ENCODE measurements around the gene SOBP.
A peak's percentile ranks its signal among the peaks of the same experiment; 100 is the strongest.

- peak in 1 of 3 donors; percentile 37 for TF ChIP-seq CTCF (IDR thresholded peaks at IDR 0.05)
- no peak for TF ChIP-seq POLR2A (IDR thresholded peaks at IDR 0.05)
Observed at GRCh38 chr6:107540465-107540857, 50.5 kb downstream of the SOBP start.
